ENCODE data around the gene GPRC5A. TPM values are rescaled to one million over a fixed set of nuclear protein-coding genes. Genes with fewer than 3 reads are reported as not detected.

Gene GPRC5A
- total RNA-seq, 2 experiments from 2014 or later, result 0.14 to 0.35 TPM

GRCh38 chr12:12889701-12890100 lies 1.7 kb upstream of the GPRC5A start:
- ATAC-seq (no peak), DNase-seq (no peak)
- ChIA-PET CTCF (interaction anchor here (1.3 kb wide), 1 partner anchor 323 kb away, joined by 3 read pairs; no protein-coding TSS in a partner anchor), POLR2A (no interaction called here)
- Mint-ChIP-seq H3K36me3 (ENCODE audit: low read depth) (no peaks in the 10 kb centered on the region), H3K27ac (no peak overlapping the region), H3K4me3 (no peak overlapping the region), H3K4me1 (peaks cover 9% of the 10 kb centered on the region), H3K9me3 (ENCODE audit: low read depth) (no peaks in the 10 kb centered on the region), H3K27me3 (peaks cover 21% of the 10 kb centered on the region)
- intact Hi-C loops (cut with DNase I, micrococcal nuclease), result loop anchor here in 1 of 2 experiments (10.0 kb wide), 1 partner anchor 385 kb away; no protein-coding TSS in a partner anchor

GRCh38 chr12:12890543-12891079 lies 751 bp upstream of the GPRC5A start:
- H3K9me3 Mint-ChIP-seq (ENCODE audit: low read depth), result no peaks in the 10 kb centered on the region
- peak overlapping the region; percentile 70 for H3K4me3 Mint-ChIP-seq
- H3K27ac Mint-ChIP-seq, result peak overlapping the region; percentile 69
- peaks cover 26% of the 10 kb centered on the region for H3K27me3 Mint-ChIP-seq
- ChIA-PET POLR2A (interaction anchor here (0.6 kb wide), 1 partner anchor 1085 kb away, joined by 5 read pairs; no protein-coding TSS in a partner anchor), CTCF (interaction anchor here (0.8 to 1.6 kb wide), 8 partner anchors 17 to 322 kb away, joined by 3 to 6 read pairs (median 4); no protein-coding TSS in a partner anchor)
- peak; percentile 75 for ATAC-seq
- intact Hi-C loops (cut with DNase I, micrococcal nuclease), result loop anchor here in 1 of 2 experiments (10.0 kb wide), 1 partner anchor 386 kb away; no protein-coding TSS in a partner anchor
- DNase-seq, result peak; percentile 52
- H3K36me3 Mint-ChIP-seq (ENCODE audit: low read depth), result no peaks in the 10 kb centered on the region
- peaks cover 9% of the 10 kb centered on the region for H3K4me1 Mint-ChIP-seq

- ATAC-seq (no peak), DNase-seq (no peak)
- H3K9me3 Mint-ChIP-seq (ENCODE audit: low read depth), result no peaks in the 10 kb centered on the region
- POLR2A ChIA-PET, result no interaction called here
- H3K36me3 Mint-ChIP-seq (ENCODE audit: low read depth), result no peaks in the 10 kb centered on the region
- H3K27me3 Mint-ChIP-seq, result peaks cover 29% of the 10 kb centered on the region
- H3K4me1 Mint-ChIP-seq, result peaks cover 17% of the 10 kb centered on the region
- no peak overlapping the region for H3K27ac Mint-ChIP-seq
- CTCF ChIA-PET, result interaction anchor here (0.6 to 1.6 kb wide), 7 partner anchors 17 to 320 kb away, joined by 3 to 6 read pairs (median 5); no protein-coding TSS in a partner anchor
- intact Hi-C loops (cut with DNase I, micrococcal nuclease), result loop anchor here in 1 of 2 experiments (10.0 kb wide), 1 partner anchor 387 kb away; no protein-coding TSS in a partner anchor
- H3K4me3 Mint-ChIP-seq, result peak overlapping the region; percentile 70
Observed at GRCh38 chr12:12891881-12892355, 556 bp downstream of the GPRC5A start.

DNA sequence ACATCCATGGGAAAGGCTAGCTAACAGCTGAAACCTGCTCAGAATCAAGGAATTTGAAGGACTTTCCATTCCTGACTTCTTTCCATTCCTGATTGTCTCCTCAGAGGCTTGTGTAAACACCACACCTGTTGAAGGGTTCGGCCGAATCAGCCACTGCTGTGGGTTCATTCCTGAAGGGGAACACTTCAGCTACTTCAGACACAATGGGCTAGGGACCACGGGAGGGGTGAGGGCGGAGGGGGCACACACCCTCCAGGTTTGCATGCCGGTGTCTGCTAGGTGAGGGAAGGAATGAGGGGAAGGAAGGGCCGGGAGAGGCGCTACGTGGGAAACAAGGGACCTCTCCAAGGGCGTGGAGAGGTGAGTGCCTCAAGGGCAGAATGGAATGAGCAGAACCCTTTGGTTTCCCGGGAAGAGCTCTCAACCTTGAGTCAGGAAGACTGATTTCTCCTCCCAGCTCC lies 1.3 kb downstream of the GPRC5A start:
- no peak overlapping the region for H3K27ac Mint-ChIP-seq
- H3K4me1 Mint-ChIP-seq, result peaks cover 17% of the 10 kb centered on the region
- ATAC-seq (no peak), DNase-seq (no peak)
- no peaks in the 10 kb centered on the region for H3K36me3 Mint-ChIP-seq (ENCODE audit: low read depth)
- intact Hi-C loops (cut with DNase I, micrococcal nuclease), result loop anchor here in 1 of 2 experiments (10.0 kb wide), 1 partner anchor 388 kb away; no protein-coding TSS in a partner anchor
- ChIA-PET CTCF (interaction anchor here (0.7 kb wide), 1 partner anchor 153 kb away, joined by 3 read pairs; no protein-coding TSS in a partner anchor), POLR2A (no interaction called here)
- H3K27me3 Mint-ChIP-seq, result peaks cover 31% of the 10 kb centered on the region
- no peak overlapping the region for H3K4me3 Mint-ChIP-seq
- H3K9me3 Mint-ChIP-seq (ENCODE audit: low read depth), result no peaks in the 10 kb centered on the region

DNA sequence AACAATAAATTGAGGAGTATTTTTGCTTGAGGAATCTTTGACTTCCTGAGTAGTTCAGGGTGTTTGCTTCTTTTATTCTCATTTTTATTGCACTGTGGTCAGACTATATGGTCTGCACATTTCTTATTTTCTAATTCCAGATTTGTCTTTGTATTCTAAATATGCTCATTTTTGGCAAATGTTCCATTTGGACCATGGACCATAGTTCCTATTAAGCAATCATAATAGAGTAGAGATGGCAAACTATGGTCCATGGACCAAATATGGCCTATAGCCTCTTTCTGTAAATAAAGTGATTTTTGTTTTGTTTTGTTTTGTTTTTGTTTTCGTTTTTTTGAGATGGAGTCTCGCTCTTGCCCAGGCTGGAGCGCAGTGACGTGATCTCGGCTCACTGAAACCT lies 2.1 kb downstream of the GPRC5A start:
- H3K27me3 Mint-ChIP-seq, result peaks cover 31% of the 10 kb centered on the region
- intact Hi-C loops (cut with DNase I, micrococcal nuclease), result loop anchor here in 1 of 2 experiments (10.0 kb wide), 1 partner anchor 389 kb away; no protein-coding TSS in a partner anchor

GRCh38 chr12:12896260-12896659 lies 4.9 kb downstream of the GPRC5A start:
- ChIA-PET CTCF (interaction anchor here (0.7 to 1.6 kb wide), 4 partner anchors 20 to 206 kb away, joined by 3 to 4 read pairs (median 4); no protein-coding TSS in a partner anchor), POLR2A (interaction anchor here (0.6 kb wide), 1 partner anchor 281 kb away, joined by 4 read pairs; no protein-coding TSS in a partner anchor)
- Mint-ChIP-seq H3K36me3 (ENCODE audit: low read depth) (no peaks in the 10 kb centered on the region), H3K27me3 (peaks cover 23% of the 10 kb centered on the region), H3K9me3 (ENCODE audit: low read depth) (no peaks in the 10 kb centered on the region), H3K4me1 (peaks cover 37% of the 10 kb centered on the region), H3K27ac (no peak overlapping the region), H3K4me3 (no peak overlapping the region)
- no peak for ATAC-seq
- intact Hi-C loops (cut with DNase I, micrococcal nuclease), result loop anchor here (5.0 to 10.0 kb wide), 6 partner anchors 109 to 539 kb away; partner anchors contain the start of genes APOLD1 (in 1 of the 2), BORCS5 (in 1 of the 2) and GSG1 (in 1 of the 2)
- no peak for DNase-seq

More for the DNA sequence above, 2.1 kb downstream of the GPRC5A start:
- H3K4me1 Mint-ChIP-seq, result peaks cover 19% of the 10 kb centered on the region
- no peak for ATAC-seq
- no peaks in the 10 kb centered on the region for H3K36me3 Mint-ChIP-seq (ENCODE audit: low read depth)
- DNase-seq, result no peak
- CTCF ChIA-PET, result no interaction called here
- POLR2A ChIA-PET, result no interaction called here
- no peak overlapping the region for H3K4me3 Mint-ChIP-seq
- no peak overlapping the region for H3K27ac Mint-ChIP-seq
- no peaks in the 10 kb centered on the region for H3K9me3 Mint-ChIP-seq (ENCODE audit: low read depth)

- peaks cover 24% of the 10 kb centered on the region for H3K27me3 Mint-ChIP-seq
- ChIA-PET POLR2A (interaction anchor here (0.6 kb wide), 1 partner anchor 19 kb away, joined by 4 read pairs; no protein-coding TSS in a partner anchor), CTCF (interaction anchor here (1.0 to 1.6 kb wide), 3 partner anchors 19 to 205 kb away, joined by 3 to 4 read pairs (median 4); no protein-coding TSS in a partner anchor)
- intact Hi-C loops (cut with DNase I, micrococcal nuclease), result loop anchor here (5.0 to 10.0 kb wide), 6 partner anchors 110 to 540 kb away; partner anchors contain the start of genes APOLD1 (in 1 of the 2), BORCS5 (in 1 of the 2) and GSG1 (in 1 of the 2)
- no peak overlapping the region for H3K27ac Mint-ChIP-seq
- no peak for ATAC-seq
- peaks cover 39% of the 10 kb centered on the region for H3K4me1 Mint-ChIP-seq
- DNase-seq, result no peak
- no peaks in the 10 kb centered on the region for H3K36me3 Mint-ChIP-seq (ENCODE audit: low read depth)
- no peak overlapping the region for H3K4me3 Mint-ChIP-seq
- no peaks in the 10 kb centered on the region for H3K9me3 Mint-ChIP-seq (ENCODE audit: low read depth)
Observed at GRCh38 chr12:12897302-12897701, 5.9 kb downstream of the GPRC5A start.

GRCh38 chr12:12898136-12898717 lies 6.9 kb downstream of the GPRC5A start:
- H3K36me3 Mint-ChIP-seq (ENCODE audit: low read depth), result no peaks in the 10 kb centered on the region
- intact Hi-C loops (cut with DNase I, micrococcal nuclease), result loop anchor here (2.0 to 10.0 kb wide), 9 partner anchors 61 to 541 kb away; partner anchors contain the start of genes APOLD1 (in 1 of the 2), BORCS5 (in 1 of the 2), FAM234B (in 1 of the 2) and GSG1 (in 1 of the 2)
- no peaks in the 10 kb centered on the region for H3K9me3 Mint-ChIP-seq (ENCODE audit: low read depth)
- H3K27ac Mint-ChIP-seq, result no peak overlapping the region
- POLR2A ChIA-PET, result no interaction called here
- H3K4me3 Mint-ChIP-seq, result no peak overlapping the region
- CTCF ChIA-PET, result interaction anchor here (0.6 to 1.6 kb wide), 4 partner anchors 17 to 201 kb away, joined by 3 to 4 read pairs (median 3); no protein-coding TSS in a partner anchor
- H3K27me3 Mint-ChIP-seq, result peaks cover 18% of the 10 kb centered on the region
- DNase-seq (no peak), ATAC-seq (no peak)
- H3K4me1 Mint-ChIP-seq, result peaks cover 39% of the 10 kb centered on the region

DNA sequence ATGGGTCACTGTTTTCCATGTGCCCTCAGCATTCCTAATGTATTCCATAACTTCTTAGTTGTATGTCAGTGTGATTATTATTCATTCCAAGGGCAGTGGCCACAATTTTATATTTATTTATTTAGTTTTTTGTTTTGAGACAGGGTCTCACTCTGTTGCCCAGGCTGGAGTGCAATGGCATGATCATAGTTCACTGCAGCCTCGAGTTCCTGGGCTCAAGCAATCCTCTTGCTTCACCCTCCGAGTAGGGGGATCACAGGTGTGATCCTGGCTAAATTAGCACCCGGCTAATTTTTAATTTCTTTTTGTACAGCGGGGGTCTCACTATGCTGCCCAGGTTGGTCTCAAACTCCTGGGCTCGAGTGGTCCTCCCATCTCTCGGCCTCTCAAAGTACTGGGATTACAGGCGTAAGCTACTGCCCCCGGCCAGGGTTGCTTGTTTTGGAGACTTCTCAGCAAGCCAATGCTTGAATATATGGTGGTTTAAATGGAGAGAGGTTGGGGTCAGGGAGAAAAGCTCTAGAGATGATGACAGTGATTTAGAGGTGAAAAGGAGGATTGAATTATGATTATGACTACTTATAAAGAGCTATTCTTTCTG lies 7.6 kb downstream of the GPRC5A start:
- Mint-ChIP-seq H3K27ac (peak overlapping the region; percentile 78), H3K4me1 (peaks cover 39% of the 10 kb centered on the region), H3K27me3 (peaks cover 16% of the 10 kb centered on the region), H3K36me3 (ENCODE audit: low read depth) (no peaks in the 10 kb centered on the region), H3K9me3 (ENCODE audit: low read depth) (no peaks in the 10 kb centered on the region), H3K4me3 (no peak overlapping the region)
- ATAC-seq (no peak), DNase-seq (no peak)
- POLR2A ChIA-PET, result interaction anchor here (0.7 kb wide), 1 partner anchor 268 kb away, joined by 3 read pairs; no protein-coding TSS in a partner anchor
- CTCF ChIA-PET, result interaction anchor here (0.5 to 1.2 kb wide), 5 partner anchors 11 to 302 kb away, joined by 3 to 6 read pairs (median 3); no protein-coding TSS in a partner anchor
- intact Hi-C loops (cut with DNase I, micrococcal nuclease), result loop anchor here (1.0 to 10.0 kb wide), 17 partner anchors 62 to 542 kb away; partner anchors contain the start of genes EMP1 (in 2 of the 2), GSG1 (in 2 of the 2), APOLD1 (in 1 of the 2) and BORCS5 (in 1 of the 2)
